Measurements from ENCODE around the gene TRIO.

GRCh38 chr5:14148890-14149671 lies 5.9 kb downstream of the TRIO start:
- TF ChIP-seq, protein P1, sequence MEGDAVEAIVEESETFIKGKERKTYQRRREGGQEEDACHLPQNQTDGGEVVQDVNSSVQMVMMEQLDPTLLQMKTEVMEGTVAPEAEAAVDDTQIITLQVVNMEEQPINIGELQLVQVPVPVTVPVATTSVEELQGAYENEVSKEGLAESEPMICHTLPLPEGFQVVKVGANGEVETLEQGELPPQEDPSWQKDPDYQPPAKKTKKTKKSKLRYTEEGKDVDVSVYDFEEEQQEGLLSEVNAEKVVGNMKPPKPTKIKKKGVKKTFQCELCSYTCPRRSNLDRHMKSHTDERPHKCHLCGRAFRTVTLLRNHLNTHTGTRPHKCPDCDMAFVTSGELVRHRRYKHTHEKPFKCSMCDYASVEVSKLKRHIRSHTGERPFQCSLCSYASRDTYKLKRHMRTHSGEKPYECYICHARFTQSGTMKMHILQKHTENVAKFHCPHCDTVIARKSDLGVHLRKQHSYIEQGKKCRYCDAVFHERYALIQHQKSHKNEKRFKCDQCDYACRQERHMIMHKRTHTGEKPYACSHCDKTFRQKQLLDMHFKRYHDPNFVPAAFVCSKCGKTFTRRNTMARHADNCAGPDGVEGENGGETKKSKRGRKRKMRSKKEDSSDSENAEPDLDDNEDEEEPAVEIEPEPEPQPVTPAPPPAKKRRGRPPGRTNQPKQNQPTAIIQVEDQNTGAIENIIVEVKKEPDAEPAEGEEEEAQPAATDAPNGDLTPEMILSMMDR (IDR thresholded peaks at IDR 0.05): no peak
- TF ChIP-seq POLR2A (IDR thresholded peaks at IDR 0.05): no peak
